H9 (cell line): ENCODE results near the gene LRP1B. TPM values are rescaled to one million over a fixed set of nuclear protein-coding genes. Genes with fewer than 3 reads are reported as not detected.

Experiments
- DNase-seq: peaks from one replicate; pipeline ENCODE4 v3.0.0-alpha.2; 2017
- H2AFZ ChIP-seq: one replicate; pipeline ENCODE4 v1.6.1; 2013; ENCODE audit warnings: mild to moderate bottlenecking, low read length, control low read depth, moderate library complexity
- H2AK5ac ChIP-seq: 2 replicates; pipeline ENCODE4 v1.6.1; 2013; ENCODE audit warnings: low read length, control low read depth, mixed read lengths; ENCODE audit not compliant: insufficient read length
- H2BK120ac ChIP-seq: one replicate; pipeline ENCODE4 v1.6.1; 2013; ENCODE audit warnings: low read depth, mild to moderate bottlenecking, low read length, control low read depth, inconsistent platforms; ENCODE audit not compliant: poor library complexity, severe bottlenecking
- H2BK12ac ChIP-seq: 2 replicates; pipeline ENCODE4 v1.6.1; 2013; ENCODE audit warnings: low read length, control low read depth, mixed read lengths, low read depth; ENCODE audit not compliant: insufficient read length
- H2BK15ac ChIP-seq: 2 replicates; pipeline ENCODE4 v1.6.1; 2013; ENCODE audit warnings: low read depth, low read length, control low read depth
- H2BK20ac ChIP-seq: one replicate; pipeline ENCODE4 v1.6.1; 2013; ENCODE audit warnings: low read depth, mild to moderate bottlenecking, low read length, control low read depth, inconsistent platforms; ENCODE audit not compliant: poor library complexity, severe bottlenecking
- H2BK5ac ChIP-seq: 2 replicates; pipeline ENCODE4 v1.6.1; 2013; ENCODE audit warnings: low read length, control low read depth, mixed read lengths; ENCODE audit not compliant: insufficient read length
- H3K14ac ChIP-seq: 2 replicates; pipeline ENCODE4 v1.6.1; 2013; ENCODE audit warnings: low read length, control low read depth; ENCODE audit not compliant: insufficient read depth
- H3K18ac ChIP-seq: 2 replicates; pipeline ENCODE4 v1.6.1; 2013; ENCODE audit warnings: low read depth, mild to moderate bottlenecking, mixed read lengths, low read length, control low read depth; ENCODE audit not compliant: insufficient read length
- H3K23ac ChIP-seq: 2 replicates; pipeline ENCODE4 v1.6.1; 2013; ENCODE audit warnings: low read length, control low read depth, mixed read lengths, low read depth; ENCODE audit not compliant: insufficient read length
- H3K23me2 ChIP-seq: 2 replicates; pipeline ENCODE4 v1.6.1; 2013; ENCODE audit warnings: low read depth, mild to moderate bottlenecking, mixed read lengths, low read length, control low read depth; ENCODE audit not compliant: insufficient read length, poor library complexity, severe bottlenecking
- H3K27ac ChIP-seq: 2 replicates; pipeline ENCODE4 v1.5.1; 2013; ENCODE audit warnings: low read length, control low read depth, mixed read lengths, low read depth; ENCODE audit not compliant: insufficient read length
- H3K27me3 ChIP-seq: 2 replicates; pipeline ENCODE4 v1.6.1; 2013; ENCODE audit warnings: low read length, control low read depth, inconsistent platforms; ENCODE audit not compliant: insufficient read depth
- H3K4ac ChIP-seq: 2 replicates; pipeline ENCODE4 v1.6.1; 2013; ENCODE audit warnings: low read depth, mild to moderate bottlenecking, control low read depth, inconsistent platforms, low read length, moderate library complexity
- H3K4me1 ChIP-seq: 2 replicates; pipeline ENCODE4 v1.6.1; 2013; ENCODE audit warnings: low read length, control low read depth, inconsistent platforms; ENCODE audit not compliant: insufficient read depth
- H3K4me2 ChIP-seq: 2 replicates; pipeline ENCODE4 v1.6.1; 2013; ENCODE audit warnings: low read length, control low read depth, mixed read lengths; ENCODE audit not compliant: insufficient read length, insufficient read depth
- H3K56ac ChIP-seq: 2 replicates; pipeline ENCODE4 v1.6.1; 2013; ENCODE audit warnings: low read depth, mild to moderate bottlenecking, mixed read lengths, low read length, control low read depth; ENCODE audit not compliant: insufficient read length
- H3K79me1 ChIP-seq: 2 replicates; pipeline ENCODE4 v1.6.1; 2013; ENCODE audit warnings: low read depth, mild to moderate bottlenecking, moderate library complexity, low read length, control low read depth, inconsistent platforms; ENCODE audit not compliant: insufficient read depth, poor library complexity, severe bottlenecking
- H3K79me2 ChIP-seq: 2 replicates; pipeline ENCODE4 v1.6.1; 2013; ENCODE audit warnings: low read length, control low read depth, inconsistent platforms; ENCODE audit not compliant: insufficient read depth
- H3K9ac ChIP-seq: 2 replicates; pipeline ENCODE4 v1.6.1; 2013; ENCODE audit warnings: low read length, control low read depth, mixed read lengths; ENCODE audit not compliant: insufficient read length; ENCODE audit errors: extremely low read depth
- H3K9me3 ChIP-seq: one replicate; pipeline ENCODE4 v1.6.1; 2013; ENCODE audit warnings: low read depth, low read length, inconsistent platforms; ENCODE audit not compliant: control insufficient read depth
- H3T11ph ChIP-seq: one replicate; pipeline ENCODE4 v1.6.1; 2013; ENCODE audit warnings: mild to moderate bottlenecking, low read length, control low read depth, inconsistent platforms
- H4K20me1 ChIP-seq: one replicate; pipeline ENCODE4 v1.6.1; 2013; ENCODE audit not compliant: control insufficient read depth, insufficient read length, insufficient read depth
- H4K5ac ChIP-seq: 2 replicates; pipeline ENCODE4 v1.6.1; 2013; ENCODE audit warnings: low read depth, mild to moderate bottlenecking, mixed read lengths, low read length, control low read depth; ENCODE audit not compliant: insufficient read length
- H4K8ac ChIP-seq: replicated peaks from 2 replicates; pipeline ENCODE4 v1.6.1; 2013; ENCODE audit warnings: low read length, control low read depth, mixed read lengths, low read depth; ENCODE audit not compliant: insufficient read length
- H4K91ac ChIP-seq: 2 replicates; pipeline ENCODE4 v1.6.1; 2013; ENCODE audit warnings: low read depth, mild to moderate bottlenecking, moderate library complexity, mixed read lengths, low read length, control low read depth; ENCODE audit not compliant: insufficient read length
- H3K27ac Mint-ChIP-seq, 3 experiments: 2 replicates in 2 of 3; 3 replicates in 1 of 3; pipeline ENCODE4 v1.8.0; 2020 to 2021; ENCODE audit warnings: mixed read lengths in 3 of 3, mild to moderate bottlenecking in 1 of 3, moderate library complexity in 1 of 3
- H3K27me3 Mint-ChIP-seq: 2 replicates; pipeline ENCODE4 v1.8.0; 2021; ENCODE audit warnings: low read depth, mild to moderate bottlenecking, moderate library complexity, mixed read lengths
- H3K36me3 Mint-ChIP-seq, 3 experiments: 2 replicates in 2 of 3; 3 replicates in 1 of 3; pipeline ENCODE4 v1.8.0; 2020 to 2021; ENCODE audit warnings: low read depth in 3 of 3, mixed read lengths in 3 of 3; ENCODE audit not compliant: insufficient read depth in 1 of 3
- H3K4me1 Mint-ChIP-seq, 2 experiments: 2 replicates each; pipeline ENCODE4 v1.8.0; 2020; ENCODE audit warnings: mixed read lengths in 2 of 2
- H3K4me3 Mint-ChIP-seq, 2 experiments: 2 replicates in 1 of 2; 3 replicates in 1 of 2; pipeline ENCODE4 v1.8.0; 2020 to 2021; ENCODE audit warnings: mild to moderate bottlenecking in 2 of 2, mixed read lengths in 2 of 2, moderate library complexity in 1 of 2
- H3K9me3 Mint-ChIP-seq, 2 experiments: 2 replicates in 1 of 2; 3 replicates in 1 of 2; pipeline ENCODE4 v1.8.0; 2020; ENCODE audit warnings: mild to moderate bottlenecking in 2 of 2, mixed read lengths in 2 of 2, moderate library complexity in 1 of 2
- WGBS: extraction: QIAGEN DNeasy Blood & Tissue Kit; methylation state at CpG from one replicate; pipeline ENCODE4 v1.1.7; 2013; ENCODE audit warnings: missing lambda C conversion rate, low lambda C conversion rate, mixed read lengths; ENCODE audit not compliant: insufficient read length; ENCODE audit errors: extremely low coverage; 5-methylcytosine and 5-hydroxymethylcytosine counted together
- total RNA-seq: library from RNA; stranded (reverse); gene quantifications from 2 replicates; pipeline ENCODE4 v1.2.1, GENCODE V29; 2021
- TF ChIP-seq, protein P1 (sequence below): fragments of 200-600 bp; sonication (generic); conservative IDR thresholded peaks from 3 replicates; pipeline ENCODE4 v1.8.0; 2021; ENCODE audit warnings: antibody characterized with exemption, mild to moderate bottlenecking

Gene LRP1B
- total RNA-seq, 1 experiment from 2014 or later: not detected

DNA sequence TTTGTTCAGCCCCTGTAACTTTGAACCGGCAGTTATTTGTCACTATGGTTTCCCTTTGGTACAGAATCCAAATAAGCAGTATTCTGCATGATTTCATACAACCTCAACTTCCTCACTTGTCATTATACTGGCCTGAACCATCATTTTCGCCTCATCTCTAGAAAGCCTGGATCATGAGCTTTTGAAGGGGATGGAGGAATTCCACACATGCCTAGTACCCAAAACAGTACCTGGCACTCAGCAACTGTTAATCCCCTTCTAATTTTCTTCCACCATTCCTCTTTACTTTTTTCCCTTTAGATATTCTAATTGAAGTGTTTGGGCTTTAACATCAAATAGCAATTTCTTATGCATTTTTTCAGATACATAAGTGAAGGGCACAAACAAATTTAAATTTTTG lies 1776.3 kb downstream of the LRP1B start:
- H3K36me3 Mint-ChIP-seq: no peaks in the 10 kb centered on the region
- H3K27ac Mint-ChIP-seq: peak overlapping the region; percentile 1 to 61 (median 8); a peak in 2 of 7 replicates
- Histone ChIP-seq H3K27me3 (no peaks in the 10 kb centered on the region), H3K27ac (no peak overlapping the region), H2BK20ac (no peak overlapping the region), H3K9me3 (no peaks in the 10 kb centered on the region), H2BK5ac (no peak overlapping the region), H4K91ac (no peak overlapping the region), H3K79me1 (no peaks in the 10 kb centered on the region), H2BK15ac (no peak overlapping the region), H4K20me1 (no peaks in the 10 kb centered on the region), H3K23ac (no peak overlapping the region), H4K5ac (no peak overlapping the region), H3K79me2 (no peaks in the 10 kb centered on the region), H3K18ac (no peak overlapping the region), H2BK120ac (no peak overlapping the region), H3K56ac (no peak overlapping the region), H2AFZ (no peak overlapping the region), H3K4ac (no peak overlapping the region), H3K4me2 (no peak overlapping the region), H3K9ac (no peak overlapping the region), H4K8ac (no peak overlapping the region), H3K14ac (no peak overlapping the region), H3K23me2 (no peaks in the 10 kb centered on the region), H3T11ph (no peak overlapping the region), H2AK5ac (no peak overlapping the region), H3K4me1 (no peaks in the 10 kb centered on the region; the same call in 1 of the 2 replicates), H2BK12ac (no peak overlapping the region)
- peaks cover 22 to 23% of the 10 kb centered on the region in 2 experiments for H3K4me1 Mint-ChIP-seq
- no peaks in the 10 kb centered on the region for H3K9me3 Mint-ChIP-seq
- no peak for DNase-seq
- TF ChIP-seq, protein P1, sequence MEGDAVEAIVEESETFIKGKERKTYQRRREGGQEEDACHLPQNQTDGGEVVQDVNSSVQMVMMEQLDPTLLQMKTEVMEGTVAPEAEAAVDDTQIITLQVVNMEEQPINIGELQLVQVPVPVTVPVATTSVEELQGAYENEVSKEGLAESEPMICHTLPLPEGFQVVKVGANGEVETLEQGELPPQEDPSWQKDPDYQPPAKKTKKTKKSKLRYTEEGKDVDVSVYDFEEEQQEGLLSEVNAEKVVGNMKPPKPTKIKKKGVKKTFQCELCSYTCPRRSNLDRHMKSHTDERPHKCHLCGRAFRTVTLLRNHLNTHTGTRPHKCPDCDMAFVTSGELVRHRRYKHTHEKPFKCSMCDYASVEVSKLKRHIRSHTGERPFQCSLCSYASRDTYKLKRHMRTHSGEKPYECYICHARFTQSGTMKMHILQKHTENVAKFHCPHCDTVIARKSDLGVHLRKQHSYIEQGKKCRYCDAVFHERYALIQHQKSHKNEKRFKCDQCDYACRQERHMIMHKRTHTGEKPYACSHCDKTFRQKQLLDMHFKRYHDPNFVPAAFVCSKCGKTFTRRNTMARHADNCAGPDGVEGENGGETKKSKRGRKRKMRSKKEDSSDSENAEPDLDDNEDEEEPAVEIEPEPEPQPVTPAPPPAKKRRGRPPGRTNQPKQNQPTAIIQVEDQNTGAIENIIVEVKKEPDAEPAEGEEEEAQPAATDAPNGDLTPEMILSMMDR: no peak
- no peak overlapping the region for H3K4me3 Mint-ChIP-seq
- no CpG with 5 or more reads among the region's 2 CpGs for WGBS
- no peaks in the 10 kb centered on the region for H3K27me3 Mint-ChIP-seq
